NCI-H2196 treated with DMSO at 0.1 percent for 48 hours (cell line): ENCODE measurements around the gene KCTD19.

Experiments used
- DNase-seq: peaks from one replicate; lab custom pipeline; 2025; ENCODE audit not compliant: unreplicated experiment; lab: John Stamatoyannopoulos, UW

Gene KCTD19

GRCh38 chr16:67326115-67326471 is 448 bp downstream of the KCTD19 start:
- no peak for DNase-seq

GRCh38 chr16:67317853-67318252 is 8.7 kb downstream of the KCTD19 start:
- no peak for DNase-seq

- DNase-seq = no peak
Observed at GRCh38 chr16:67312719-67313118, 13.8 kb downstream of the KCTD19 start.

GRCh38 chr16:67311607-67312488 is 14.7 kb downstream of the KCTD19 start:
- peak; percentile 22 for DNase-seq

- no peak for DNase-seq
Observed at GRCh38 chr16:67310561-67310960, 16.0 kb downstream of the KCTD19 start.

- no peak for DNase-seq
Observed at GRCh38 chr16:67305216-67306071, 21.1 kb downstream of the KCTD19 start.

GRCh38 chr16:67304020-67304419 is 22.5 kb downstream of the KCTD19 start:
- no peak for DNase-seq

GRCh38 chr16:67302970-67303369 is 23.6 kb downstream of the KCTD19 start:
- no peak for DNase-seq

GRCh38 chr16:67302076-67302475 is 24.5 kb downstream of the KCTD19 start:
- DNase-seq = no peak

- DNase-seq = no peak
Observed at GRCh38 chr16:67301080-67301782, 25.3 kb downstream of the KCTD19 start.

- no peak for DNase-seq
Observed at GRCh38 chr16:67299269-67299668, 27.3 kb downstream of the KCTD19 start.

GRCh38 chr16:67298277-67298676 is 28.3 kb downstream of the KCTD19 start:
- no peak for DNase-seq

GRCh38 chr16:67296420-67296819 is 30.1 kb downstream of the KCTD19 start:
- no peak for DNase-seq

- no peak for DNase-seq
Observed at GRCh38 chr16:67294938-67295361, 31.6 kb downstream of the KCTD19 start.

GRCh38 chr16:67294171-67294757 is 32.3 kb downstream of the KCTD19 start:
- no peak for DNase-seq

- no peak for DNase-seq
Observed at GRCh38 chr16:67291461-67291860, 35.1 kb downstream of the KCTD19 start.

GRCh38 chr16:67287960-67288359 is 38.6 kb downstream of the KCTD19 start:
- no peak for DNase-seq

- no peak for DNase-seq
Observed at GRCh38 chr16:67286441-67287235, 39.9 kb downstream of the KCTD19 start.

- peak; percentile 77 for DNase-seq
Observed at GRCh38 chr16:67284699-67285646, 41.6 kb downstream of the KCTD19 start.
